ENCODE data around the gene PLPPR4.

PLPPR4 gene

GRCh38 chr1:99328171-99328570 lies 63.9 kb downstream of the PLPPR4 start:
- no peak overlapping the region for H3K4me3 ChIP-seq (ENCODE audit: low read length)
- DNase-seq (ENCODE audit: low read depth, low spot score): no peak

DNA sequence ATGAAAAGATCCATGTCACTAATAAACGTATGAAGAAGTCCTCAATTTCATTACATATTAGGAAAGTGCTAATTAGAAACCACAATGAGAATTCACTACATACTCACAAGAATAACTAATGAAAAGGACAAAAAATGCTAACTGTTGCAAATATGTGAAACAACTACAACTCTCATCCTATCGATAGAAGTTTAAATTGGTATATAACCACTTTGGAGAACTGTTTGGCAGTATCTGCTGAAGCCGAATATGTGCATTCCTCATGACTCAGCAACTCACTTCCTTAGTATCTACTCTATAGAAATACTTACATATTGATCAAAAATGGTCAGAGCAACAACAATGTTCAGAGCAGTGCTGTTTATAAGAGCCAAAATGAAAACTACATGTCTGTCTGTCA lies 66.8 kb downstream of the PLPPR4 start:
- no peak for DNase-seq (ENCODE audit: low read depth, low spot score)

GRCh38 chr1:99331636-99332035 lies 67.3 kb downstream of the PLPPR4 start:
- DNase-seq (ENCODE audit: low read depth, low spot score): no peak
- H3K4me3 ChIP-seq (ENCODE audit: low read length): no peak overlapping the region

More for the DNA sequence above, 66.8 kb downstream of the PLPPR4 start:
- no peak overlapping the region for H3K4me3 ChIP-seq (ENCODE audit: low read length)

GRCh38 chr1:99332561-99332960 lies 68.3 kb downstream of the PLPPR4 start:
- no peak overlapping the region for H3K4me3 ChIP-seq (ENCODE audit: low read length)
- DNase-seq (ENCODE audit: low read depth, low spot score): no peak

DNA sequence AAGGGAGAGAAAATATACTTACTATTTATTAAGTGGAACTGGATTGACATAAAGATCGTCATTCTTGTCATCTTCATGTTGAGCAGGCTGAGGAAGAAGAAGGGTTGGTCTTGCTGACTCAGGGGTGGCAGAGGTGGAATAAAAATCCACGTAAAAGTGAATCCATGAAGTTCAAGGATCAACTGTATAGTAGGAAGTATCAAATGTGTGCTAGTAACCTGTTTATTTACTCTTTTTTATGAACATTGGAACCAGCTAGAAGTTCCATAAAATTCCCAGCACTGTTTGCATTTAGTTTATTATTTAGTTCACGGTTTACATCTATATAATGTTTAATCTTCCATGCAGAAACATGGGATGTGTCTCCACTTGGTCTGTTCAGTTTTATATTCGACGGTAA lies 70.7 kb downstream of the PLPPR4 start:
- no peak for DNase-seq (ENCODE audit: low read depth, low spot score)
- H3K4me3 ChIP-seq (ENCODE audit: low read length): no peak overlapping the region

DNA sequence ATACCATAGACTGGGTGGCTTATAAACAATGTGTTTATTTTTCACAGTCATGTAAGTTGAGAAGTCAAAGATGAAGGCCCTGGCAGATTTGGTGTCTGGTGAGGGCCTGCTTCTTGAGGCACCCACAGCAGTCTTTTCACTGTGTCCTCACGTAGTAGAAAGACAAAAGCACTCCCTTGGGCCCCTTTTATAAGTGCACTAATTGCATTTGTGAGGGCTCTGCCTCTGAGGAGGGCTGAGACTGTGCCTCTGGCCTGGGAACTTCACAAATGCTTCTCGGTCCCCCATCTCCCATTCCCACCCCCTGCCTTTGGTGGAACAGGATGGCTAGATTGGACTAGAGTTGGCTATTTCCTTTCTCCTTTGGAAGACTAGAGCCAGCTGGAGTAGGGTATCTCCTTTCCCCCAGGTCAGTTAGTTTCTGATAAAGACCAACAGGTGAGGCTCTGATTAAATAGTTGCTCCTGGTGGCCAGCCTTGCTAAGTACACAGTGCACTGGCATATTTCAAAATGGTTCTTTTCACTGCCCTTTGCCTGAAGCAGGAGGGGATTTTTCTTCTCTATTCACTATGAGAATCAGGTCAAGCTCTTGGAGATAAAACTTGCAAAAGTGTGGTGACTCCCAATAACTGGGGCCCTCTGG lies 82.9 kb downstream of the PLPPR4 start:
- no peak overlapping the region for H3K4me3 ChIP-seq (ENCODE audit: low read length)

DNA sequence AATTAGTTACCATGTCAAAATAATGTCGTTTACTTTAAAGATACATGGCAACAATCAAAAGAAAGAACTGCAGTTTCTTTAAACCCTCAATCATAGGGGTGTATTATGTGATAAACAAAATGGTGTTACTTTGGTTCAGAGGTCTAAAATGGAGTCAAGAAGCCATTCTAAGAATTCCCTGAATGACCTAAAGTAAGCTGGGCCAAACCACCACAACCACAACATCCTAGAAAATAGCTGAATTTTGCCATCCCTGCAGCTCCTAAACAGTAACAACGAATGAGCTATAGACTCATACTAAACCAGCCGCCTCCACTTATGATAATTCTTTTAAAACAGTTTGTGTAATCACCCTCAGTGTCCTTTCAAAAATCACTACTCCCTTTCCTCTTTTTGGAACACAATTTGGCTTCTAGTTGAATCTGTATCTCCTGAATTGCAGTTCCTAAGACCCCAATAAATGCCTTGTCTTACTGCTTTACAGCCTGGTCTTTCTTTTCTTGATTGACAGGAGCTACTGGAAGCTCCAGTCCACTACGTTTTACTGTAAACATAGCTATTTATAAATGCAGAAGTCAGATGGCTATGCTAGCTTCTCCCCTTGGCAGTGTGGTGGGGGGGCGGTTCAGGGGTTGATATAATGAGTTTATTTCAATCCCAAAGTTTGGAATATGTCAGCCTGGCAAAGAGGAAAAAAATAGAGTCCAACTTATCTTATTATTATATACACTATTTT lies 84.3 kb downstream of the PLPPR4 start:
- H3K4me3 ChIP-seq (ENCODE audit: low read length): no peak overlapping the region
- no peak for DNase-seq (ENCODE audit: low read depth, low spot score)

More for the DNA sequence above, 82.9 kb downstream of the PLPPR4 start:
- no peak for DNase-seq (ENCODE audit: low read depth, low spot score)

DNA sequence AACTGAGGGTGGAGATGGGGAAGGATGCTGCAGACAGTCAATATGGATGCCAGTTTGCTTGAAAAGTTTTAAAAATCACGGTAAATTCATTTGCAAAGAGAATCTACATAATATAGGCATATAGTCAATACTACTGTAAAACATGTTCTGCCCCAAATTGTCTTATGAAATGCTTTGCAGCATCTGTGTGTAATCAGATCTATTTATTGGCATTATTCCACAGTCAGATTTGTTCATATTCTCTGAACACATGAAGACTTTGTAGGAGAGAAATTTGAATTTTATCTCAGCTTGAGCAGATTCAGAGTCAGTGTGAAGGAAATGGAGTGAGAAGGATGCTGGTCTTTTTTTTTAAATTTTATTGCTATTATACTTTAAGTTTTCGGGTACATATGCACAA lies 88.5 kb downstream of the PLPPR4 start:
- DNase-seq (ENCODE audit: low read depth, low spot score): no peak
- H3K4me3 ChIP-seq (ENCODE audit: low read length): no peak overlapping the region

- no peak for DNase-seq (ENCODE audit: low read depth, low spot score)
- H3K4me3 ChIP-seq (ENCODE audit: low read length): no peak overlapping the region
Observed at GRCh38 chr1:99358770-99359169, 94.5 kb downstream of the PLPPR4 start.

Data from Jurkat, Clone E6-1 (cell line).